Astrocyte (in vitro differentiated cells and primary cell): ENCODE data around the gene PTPRU. TPM values are rescaled to one million over a fixed set of nuclear protein-coding genes. Genes with fewer than 3 reads are reported as not detected.

Experiments
- DNase-seq: peaks from one replicate; pipeline ENCODE4 v3.0.0-alpha.2; 2010; ENCODE audit warnings: low read depth
- FAIRE-seq: peaks from 2 replicates; lab custom pipeline; 2011; peaks lifted over from hg19 to GRCh38; lab: Jason Lieb, UNC
- H2AFZ ChIP-seq: 2 replicates; pipeline ENCODE4 v1.6.0; 2012; ENCODE audit warnings: low read depth, low read length, inconsistent platforms
- H3K27ac ChIP-seq: 2 replicates; pipeline ENCODE4 v1.5.1; 2011; ENCODE audit warnings: low read depth, low read length, inconsistent platforms
- H3K27me3 ChIP-seq: 2 replicates; pipeline ENCODE4 v1.6.0; 2011; ENCODE audit warnings: low read length, inconsistent platforms; ENCODE audit not compliant: insufficient read depth
- H3K36me3 ChIP-seq: 2 replicates; pipeline ENCODE4 v1.5.1; 2011; ENCODE audit warnings: low read length, inconsistent platforms; ENCODE audit not compliant: insufficient read depth
- H3K4me1 ChIP-seq: 2 replicates; pipeline ENCODE4 v1.5.1; 2011; ENCODE audit warnings: low read length, inconsistent platforms; ENCODE audit not compliant: insufficient read depth
- H3K4me2 ChIP-seq: 2 replicates; pipeline ENCODE4 v1.6.0; 2012; ENCODE audit warnings: low read length, inconsistent platforms
- H3K4me3 ChIP-seq: 2 replicates; pipeline ENCODE4 v1.5.1; 2011; ENCODE audit warnings: low read depth, mild to moderate bottlenecking, low read length, inconsistent platforms; ENCODE audit not compliant: insufficient read depth
- H3K79me2 ChIP-seq: 2 replicates; pipeline ENCODE4 v1.6.0; 2012; ENCODE audit warnings: mild to moderate bottlenecking, low read length, inconsistent platforms; ENCODE audit not compliant: insufficient read depth
- H3K9ac ChIP-seq: 2 replicates; pipeline ENCODE4 v1.6.0; 2012; ENCODE audit warnings: mild to moderate bottlenecking, low read length, inconsistent platforms
- H3K9me3 ChIP-seq: 2 replicates; pipeline ENCODE4 v1.5.1; 2012; ENCODE audit warnings: low read depth, mild to moderate bottlenecking, low read length, inconsistent platforms; ENCODE audit not compliant: insufficient read depth
- H4K20me1 ChIP-seq: 2 replicates; pipeline ENCODE4 v1.6.0; 2012; ENCODE audit warnings: low read length, inconsistent platforms; ENCODE audit not compliant: insufficient read depth
- H3K27ac Mint-ChIP-seq: one replicate; pipeline ENCODE4 v1.8.0; 2021; ENCODE audit warnings: mild to moderate bottlenecking, mixed read lengths; ENCODE audit not compliant: unreplicated experiment
- H3K27me3 Mint-ChIP-seq: one replicate; pipeline ENCODE4 v1.8.0; 2021; ENCODE audit warnings: low read depth, mixed read lengths; ENCODE audit not compliant: unreplicated experiment
- H3K36me3 Mint-ChIP-seq: one replicate; pipeline ENCODE4 v1.8.0; 2021; ENCODE audit warnings: low read depth, mixed read lengths; ENCODE audit not compliant: unreplicated experiment
- H3K4me1 Mint-ChIP-seq: one replicate; pipeline ENCODE4 v1.8.0; 2021; ENCODE audit warnings: low read depth, mixed read lengths; ENCODE audit not compliant: unreplicated experiment
- H3K4me3 Mint-ChIP-seq: one replicate; pipeline ENCODE4 v1.8.0; 2021; ENCODE audit warnings: mild to moderate bottlenecking, moderate library complexity, mixed read lengths; ENCODE audit not compliant: unreplicated experiment
- H3K9me3 Mint-ChIP-seq: one replicate; pipeline ENCODE4 v1.8.0; 2021; ENCODE audit warnings: mild to moderate bottlenecking, mixed read lengths; ENCODE audit not compliant: unreplicated experiment
- CTCF ChIP-seq: IDR thresholded peaks from 2 replicates; pipeline ENCODE4 v1.5.1; 2011; ENCODE audit warnings: low read depth, mild to moderate bottlenecking, inconsistent platforms, low read length, moderate library complexity; ENCODE audit not compliant: insufficient read depth
- EZH2 ChIP-seq: IDR thresholded peaks from 2 replicates; pipeline ENCODE4 v1.6.1; 2012; ENCODE audit warnings: mild to moderate bottlenecking, low read length, inconsistent platforms; ENCODE audit not compliant: insufficient read depth
- total RNA-seq: library from RNA; stranded (reverse); gene quantifications from 2 replicates; pipeline ENCODE4 v1.2.1, GENCODE V29; 2021

The PTPRU gene
- total RNA-seq, 1 donor from 2014 or later = 36.6 TPM

GRCh38 chr1:29317916-29318530, 81.7 kb downstream of the PTPRU start:
- H3K27ac ChIP-seq = no peak overlapping the region
- no peaks in the 10 kb centered on the region for H3K9me3 ChIP-seq
- no peak overlapping the region for H3K27ac Mint-ChIP-seq
- no peaks in the 10 kb centered on the region for H4K20me1 ChIP-seq
- no peaks in the 10 kb centered on the region for H3K27me3 ChIP-seq
- no peaks in the 10 kb centered on the region for H3K79me2 ChIP-seq
- no peaks in the 10 kb centered on the region for H3K4me1 Mint-ChIP-seq
- FAIRE-seq = no peak
- H3K4me2 ChIP-seq = no peak overlapping the region
- peaks cover 7% of the 10 kb centered on the region for H3K36me3 ChIP-seq
- TF ChIP-seq CTCF (no peak), EZH2 (no peak)
- peaks cover 23% of the 10 kb centered on the region for H3K36me3 Mint-ChIP-seq
- H2AFZ ChIP-seq = no peak overlapping the region
- no peaks in the 10 kb centered on the region for H3K4me1 ChIP-seq
- DNase-seq = no peak
- peaks cover 6% of the 10 kb centered on the region for H3K27me3 Mint-ChIP-seq
- H3K9me3 Mint-ChIP-seq = peaks cover 1% of the 10 kb centered on the region
- H3K9ac ChIP-seq = no peak overlapping the region
- no peak overlapping the region for H3K4me3 ChIP-seq
- no peak overlapping the region for H3K4me3 Mint-ChIP-seq

DNA sequence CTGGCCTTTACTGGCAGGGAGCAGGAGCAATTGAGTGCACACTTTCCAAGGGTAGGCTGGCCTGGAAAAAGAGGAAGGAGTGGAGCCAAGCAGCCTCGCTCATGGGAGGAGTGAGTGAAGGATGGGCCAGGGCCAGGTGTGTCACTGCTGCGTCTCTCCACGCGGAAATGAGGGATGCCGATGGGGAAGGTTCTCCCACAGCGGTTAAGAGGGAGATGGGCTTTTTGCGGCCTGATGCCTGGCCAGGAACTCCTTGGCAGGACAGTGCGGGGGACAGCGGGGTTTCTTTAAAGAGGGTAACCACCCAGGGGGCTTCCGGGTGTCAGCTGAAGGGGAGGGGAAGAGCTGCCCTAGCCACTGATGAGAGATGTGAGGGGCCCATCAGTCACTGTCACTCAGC, 82.4 kb downstream of the PTPRU start:
- Mint-ChIP-seq H3K36me3 (peaks cover 21% of the 10 kb centered on the region), H3K4me1 (no peaks in the 10 kb centered on the region), H3K9me3 (no peaks in the 10 kb centered on the region), H3K27ac (no peak overlapping the region), H3K4me3 (no peak overlapping the region), H3K27me3 (peaks cover 6% of the 10 kb centered on the region)
- Histone ChIP-seq H3K4me1 (no peaks in the 10 kb centered on the region), H2AFZ (no peak overlapping the region), H3K27ac (no peak overlapping the region), H3K4me3 (no peak overlapping the region), H3K9me3 (no peaks in the 10 kb centered on the region), H3K27me3 (no peaks in the 10 kb centered on the region), H3K79me2 (no peaks in the 10 kb centered on the region), H3K36me3 (peaks cover 7% of the 10 kb centered on the region), H3K9ac (no peak overlapping the region), H3K4me2 (no peak overlapping the region), H4K20me1 (no peaks in the 10 kb centered on the region)
- FAIRE-seq = no peak
- TF ChIP-seq CTCF = no peak
- TF ChIP-seq EZH2 = no peak
- no peak for DNase-seq

DNA sequence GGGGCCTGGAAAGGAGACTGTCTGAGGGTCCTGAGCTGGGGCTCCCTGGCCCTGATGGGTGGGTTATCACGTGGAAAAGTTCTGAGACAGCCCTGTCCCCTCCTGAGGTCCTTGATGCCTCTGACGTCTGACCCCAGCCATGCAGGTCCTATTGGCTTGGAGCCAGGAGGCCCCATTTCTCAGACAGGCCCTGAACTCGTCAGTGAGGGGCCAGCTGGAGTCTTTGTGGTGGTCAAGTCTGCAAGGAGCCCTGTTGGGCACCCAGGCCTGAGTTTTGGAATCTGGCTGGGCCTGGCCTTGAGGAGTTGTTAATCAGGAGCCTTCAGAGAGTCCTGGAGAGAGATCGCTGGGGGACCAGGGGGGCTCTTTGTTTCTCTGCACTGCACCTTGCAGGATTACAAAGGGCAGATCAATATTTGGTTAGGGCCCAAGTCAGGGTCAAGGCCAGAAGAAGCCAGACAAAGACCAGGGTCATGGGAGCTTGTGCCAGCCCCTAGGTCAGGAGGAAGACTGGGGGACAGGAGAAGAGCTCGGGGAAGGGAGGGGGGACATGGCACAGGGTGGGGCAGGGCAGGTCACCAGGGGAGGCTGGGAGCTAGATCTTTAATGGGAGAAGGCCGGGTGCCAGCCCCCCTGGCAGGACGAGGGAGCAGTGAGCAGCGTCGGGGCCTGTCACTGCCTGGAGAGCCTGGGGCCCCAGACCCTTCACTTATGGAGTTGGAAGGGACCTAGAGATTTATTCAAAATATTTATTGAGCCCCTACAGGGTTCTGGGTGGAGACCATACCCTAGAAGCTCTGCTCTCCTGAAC, 83.2 kb downstream of the PTPRU start:
- Mint-ChIP-seq H3K4me3 (no peak overlapping the region), H3K36me3 (peaks cover 24% of the 10 kb centered on the region), H3K9me3 (no peaks in the 10 kb centered on the region), H3K27ac (no peak overlapping the region), H3K27me3 (peaks cover 6% of the 10 kb centered on the region), H3K4me1 (no peaks in the 10 kb centered on the region)
- H3K4me2 ChIP-seq = no peak overlapping the region
- no peak overlapping the region for H2AFZ ChIP-seq
- no peaks in the 10 kb centered on the region for H3K9me3 ChIP-seq
- DNase-seq (no peak), FAIRE-seq (no peak)
- peaks cover 4% of the 10 kb centered on the region for H3K36me3 ChIP-seq
- no peak overlapping the region for H3K27ac ChIP-seq
- no peaks in the 10 kb centered on the region for H3K4me1 ChIP-seq
- H3K27me3 ChIP-seq = no peaks in the 10 kb centered on the region
- H3K79me2 ChIP-seq = no peaks in the 10 kb centered on the region
- no peak overlapping the region for H3K9ac ChIP-seq
- no peaks in the 10 kb centered on the region for H4K20me1 ChIP-seq
- no peak overlapping the region for H3K4me3 ChIP-seq
- TF ChIP-seq EZH2 = no peak
- no peak for TF ChIP-seq CTCF
